Subcutaneous abdominal adipose tissue (tissue), 5 donors: ENCODE data around the gene PLEKHH3.
"Not testable (repeated sequence)": the region's sequence is repeated elsewhere in the genome, so short reads cannot be mapped to it uniquely, and the experiment has no call there.

Experiments
- H3K27ac ChIP-seq: one replicate; pipeline ENCODE4 v1.7.0; 2013; ENCODE audit warnings: low read depth, mild to moderate bottlenecking, inconsistent platforms, low read length, moderate library complexity
- H3K27me3 ChIP-seq, 5 donors: one replicate each; pipeline ENCODE4 v1.7.0; 2013; ENCODE audit warnings: low read length in 5 of 5, inconsistent platforms in 1 of 5; ENCODE audit not compliant: control insufficient read depth in 5 of 5, insufficient read depth in 4 of 5
- H3K36me3 ChIP-seq, 5 donors: one replicate each; pipeline ENCODE4 v1.7.0; 2013; ENCODE audit warnings: low read length in 5 of 5; ENCODE audit not compliant: control insufficient read depth in 5 of 5, insufficient read depth in 5 of 5
- H3K4me1 ChIP-seq, 5 donors: one replicate each; pipeline ENCODE4 v1.7.0; 2013; ENCODE audit warnings: low read length in 5 of 5, mild to moderate bottlenecking in 3 of 5, moderate library complexity in 1 of 5; ENCODE audit not compliant: control insufficient read depth in 5 of 5, insufficient read depth in 5 of 5
- H3K4me3 ChIP-seq, 5 donors: one replicate each; pipeline ENCODE4 v1.7.0; 2013; ENCODE audit warnings: low read length in 5 of 5, low read depth in 1 of 5
- H3K9ac ChIP-seq, 5 donors: one replicate each; pipeline ENCODE4 v1.7.0; 2013; ENCODE audit warnings: low read length in 5 of 5, mild to moderate bottlenecking in 4 of 5, moderate library complexity in 3 of 5
- H3K9me3 ChIP-seq, 5 donors: one replicate each; pipeline ENCODE4 v1.7.0; 2013; ENCODE audit warnings: low read length in 5 of 5; ENCODE audit not compliant: control insufficient read depth in 5 of 5
- donor health status: healthy.
- donor health status: healthy.
- donor health status: healthy.
- donor health status: healthy.
- donor health status: healthy.

Gene PLEKHH3

GRCh38 chr17:42659932-42660274 lies 16.9 kb downstream of the PLEKHH3 start:
- not testable (repeated sequence) for H3K27me3 ChIP-seq, H3K9me3 ChIP-seq, H3K27ac ChIP-seq
- Histone ChIP-seq H3K4me3 (peak overlapping the region in 3 of 5 donors; percentile 78 to 83 (median 79)), H3K36me3 (peaks cover 3 to 17% (median 11%) of the 10 kb centered on the region in 5 donors), H3K4me1 (peaks cover 0 to 23% (median 16%) of the 10 kb centered on the region in 5 donors), H3K9ac (peak overlapping the region in 2 of 5 donors; percentile 75 to 76)

- H3K9me3 ChIP-seq = no peaks in the 10 kb centered on the region
- H3K27ac ChIP-seq = no peak within 1 kb of the TSS
- H3K9ac ChIP-seq = peak within 1 kb of the TSS; percentile 16 to 76 (median 75)
- H3K36me3 ChIP-seq = peaks cover 2 to 17% (median 9%) of the 10 kb centered on the region in 5 donors
- H3K4me3 ChIP-seq = peak within 1 kb of the TSS; percentile 78 to 83 (median 81)
- H3K4me1 ChIP-seq = peaks cover 0 to 25% (median 19%) of the 10 kb centered on the region in 5 donors
- H3K27me3 ChIP-seq = no peaks in the 10 kb centered on the region
Measured at GRCh38 chr17:42659079-42659931, 17.5 kb downstream of the PLEKHH3 start, which contains the start of gene TUBG2. Gene TUBG2, plus strand, starts transcription at chr17:42659284. Its CDS starts 220 bp downstream, at chr17:42659504.

- Histone ChIP-seq H3K36me3 (peaks cover 0 to 13% (median 7%) of the 10 kb centered on the region in 5 donors), H3K9me3 (no peaks in the 10 kb centered on the region), H3K27ac (no peak overlapping the region), H3K9ac (no peak overlapping the region), H3K4me3 (no peak overlapping the region), H3K4me1 (peaks cover 0 to 38% (median 30%) of the 10 kb centered on the region in 5 donors), H3K27me3 (no peaks in the 10 kb centered on the region)
Measured at GRCh38 chr17:42657824-42658588, 18.8 kb downstream of the PLEKHH3 start.

GRCh38 chr17:42655528-42655927 lies 21.3 kb downstream of the PLEKHH3 start:
- no peak overlapping the region for H3K27ac ChIP-seq
- peaks cover 0 to 34% (median 30%) of the 10 kb centered on the region in 5 donors for H3K4me1 ChIP-seq
- H3K27me3 ChIP-seq = no peaks in the 10 kb centered on the region

DNA sequence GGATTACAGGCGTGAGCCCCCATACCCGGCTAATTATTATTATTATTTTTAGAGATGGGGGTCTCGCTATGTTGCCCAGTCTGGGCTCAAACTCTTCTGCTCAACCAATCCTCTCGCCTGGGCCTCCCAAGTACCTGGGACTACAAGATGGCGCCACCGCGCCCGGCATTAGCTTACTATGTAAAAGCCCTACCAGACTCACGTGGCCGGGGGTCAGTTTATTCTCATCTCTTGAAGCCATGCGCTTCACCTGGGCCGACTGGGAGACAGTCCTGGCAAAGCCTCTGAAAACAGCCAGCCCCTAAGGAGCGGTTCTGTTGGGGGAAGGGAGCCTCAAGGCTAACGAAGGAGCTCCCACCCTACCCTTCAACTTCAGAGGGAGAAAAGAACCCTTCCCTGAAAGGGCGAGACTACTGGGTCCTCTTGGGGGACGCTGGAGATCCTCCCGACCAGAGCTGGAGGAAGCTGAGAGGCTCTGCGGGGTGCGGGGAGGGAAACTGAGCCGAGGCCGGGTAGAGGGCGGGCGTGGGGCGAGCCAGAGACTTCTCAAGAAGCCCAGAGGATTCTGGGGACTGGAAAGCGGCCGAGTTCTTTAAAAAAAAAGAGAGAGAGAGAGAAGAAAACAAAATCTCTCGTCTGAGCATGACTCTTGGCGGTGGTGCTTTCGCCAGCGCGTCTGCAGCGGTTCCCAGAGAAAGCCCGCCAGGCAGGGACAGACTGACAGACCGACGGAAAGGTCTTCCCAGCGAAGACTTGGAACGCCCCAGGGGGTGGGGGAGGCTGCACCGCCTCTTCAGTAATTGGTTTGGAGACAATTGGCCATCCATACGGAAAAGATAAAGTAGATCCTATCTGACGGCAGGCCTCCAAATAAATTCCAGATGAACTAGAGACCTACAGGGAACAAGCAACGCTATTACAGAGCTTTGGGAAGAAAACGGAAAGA lies 23.3 kb downstream of the PLEKHH3 start:
- Histone ChIP-seq H3K4me1 (peaks cover 0 to 16% (median 14%) of the 10 kb centered on the region in 5 donors), H3K9ac (peak overlapping the region; percentile 62 to 89 (median 75)), H3K9me3 (no peaks in the 10 kb centered on the region), H3K36me3 (no peaks in the 10 kb centered on the region), H3K27ac (peak overlapping the region; percentile 92), H3K4me3 (peak overlapping the region; percentile 56 to 75 (median 62)), H3K27me3 (no peaks in the 10 kb centered on the region)

More at GRCh38 chr17:42655528-42655927, 21.3 kb downstream of the PLEKHH3 start:
- H3K36me3 ChIP-seq = no peaks in the 10 kb centered on the region
- no peaks in the 10 kb centered on the region for H3K9me3 ChIP-seq
- no peak overlapping the region for H3K4me3 ChIP-seq
- no peak overlapping the region for H3K9ac ChIP-seq

GRCh38 chr17:42651392-42651791 lies 25.4 kb downstream of the PLEKHH3 start:
- H3K36me3 ChIP-seq = no peaks in the 10 kb centered on the region
- no peak overlapping the region for H3K27ac ChIP-seq
- peaks cover 0 to 16% (median 14%) of the 10 kb centered on the region in 5 donors for H3K4me1 ChIP-seq
- no peaks in the 10 kb centered on the region for H3K9me3 ChIP-seq
- H3K4me3 ChIP-seq = no peak overlapping the region
- no peak overlapping the region for H3K9ac ChIP-seq
- no peaks in the 10 kb centered on the region for H3K27me3 ChIP-seq

- Histone ChIP-seq H3K36me3 (no peaks in the 10 kb centered on the region), H3K4me1 (peaks cover 0 to 8% (median 0%) of the 10 kb centered on the region in 5 donors), H3K4me3 (no peak overlapping the region), H3K9me3 (no peaks in the 10 kb centered on the region), H3K9ac (no peak overlapping the region), H3K27me3 (no peaks in the 10 kb centered on the region), H3K27ac (no peak overlapping the region)
Measured at GRCh38 chr17:42647778-42648177, 29.0 kb downstream of the PLEKHH3 start.

DNA sequence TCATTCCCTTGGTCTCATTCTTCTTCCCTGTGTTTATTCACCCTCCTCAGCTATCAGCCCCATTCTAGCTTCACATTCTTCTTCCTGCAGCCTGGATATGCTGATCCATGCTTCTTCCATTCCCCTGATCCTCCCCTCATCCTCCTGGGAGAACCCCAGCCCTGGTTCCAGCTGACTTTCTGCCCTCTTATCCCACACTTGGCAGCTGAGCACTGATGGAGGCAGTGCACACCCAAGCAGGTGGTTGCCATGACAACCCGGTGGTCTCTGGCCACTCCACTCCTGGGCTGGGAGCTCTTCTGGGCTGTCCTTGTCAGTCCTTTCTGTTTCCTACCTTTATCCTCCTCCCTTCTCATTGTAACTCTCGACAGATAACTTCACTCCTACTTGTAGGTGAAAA lies 34.5 kb downstream of the PLEKHH3 start:
- Histone ChIP-seq H3K36me3 (no peaks in the 10 kb centered on the region), H3K9ac (no peak overlapping the region), H3K9me3 (no peaks in the 10 kb centered on the region), H3K27ac (no peak overlapping the region), H3K4me3 (no peak overlapping the region), H3K4me1 (peaks cover 0 to 8% (median 0%) of the 10 kb centered on the region in 5 donors), H3K27me3 (no peaks in the 10 kb centered on the region)

DNA sequence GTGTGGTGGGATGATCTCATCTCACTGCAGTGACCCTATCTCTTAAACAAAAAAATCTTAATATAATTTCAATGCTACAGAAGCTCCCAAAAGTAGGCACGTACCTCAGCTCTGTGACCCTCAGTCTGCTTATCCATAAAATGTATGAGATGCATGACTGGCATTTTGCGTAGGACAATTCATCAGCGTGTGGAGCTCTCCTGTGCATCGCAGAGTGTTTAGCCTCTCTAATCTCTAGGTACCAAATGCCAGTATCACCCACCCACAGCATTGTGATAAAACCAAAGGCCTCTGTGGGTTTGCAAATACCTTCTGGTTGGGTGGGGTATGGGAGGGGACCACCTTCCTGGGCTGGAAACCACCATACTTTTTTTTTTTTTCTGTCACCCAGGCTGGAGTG lies 36.7 kb downstream of the PLEKHH3 start:
- H3K27ac ChIP-seq = no peak overlapping the region
- H3K9me3 ChIP-seq = no peaks in the 10 kb centered on the region
- no peak overlapping the region for H3K9ac ChIP-seq
- H3K4me3 ChIP-seq = no peak overlapping the region
- H3K27me3 ChIP-seq = no peaks in the 10 kb centered on the region
- H3K4me1 ChIP-seq = peaks cover 0 to 8% (median 0%) of the 10 kb centered on the region in 5 donors
- no peaks in the 10 kb centered on the region for H3K36me3 ChIP-seq
